Measurements from ENCODE around the gene ADAM10. TPM values are rescaled to one million over a fixed set of nuclear protein-coding genes. Genes with fewer than 3 reads are reported as not detected.
A peak's percentile ranks its signal among the peaks of the same experiment; 100 is the strongest.

ADAM10 gene, protein sequence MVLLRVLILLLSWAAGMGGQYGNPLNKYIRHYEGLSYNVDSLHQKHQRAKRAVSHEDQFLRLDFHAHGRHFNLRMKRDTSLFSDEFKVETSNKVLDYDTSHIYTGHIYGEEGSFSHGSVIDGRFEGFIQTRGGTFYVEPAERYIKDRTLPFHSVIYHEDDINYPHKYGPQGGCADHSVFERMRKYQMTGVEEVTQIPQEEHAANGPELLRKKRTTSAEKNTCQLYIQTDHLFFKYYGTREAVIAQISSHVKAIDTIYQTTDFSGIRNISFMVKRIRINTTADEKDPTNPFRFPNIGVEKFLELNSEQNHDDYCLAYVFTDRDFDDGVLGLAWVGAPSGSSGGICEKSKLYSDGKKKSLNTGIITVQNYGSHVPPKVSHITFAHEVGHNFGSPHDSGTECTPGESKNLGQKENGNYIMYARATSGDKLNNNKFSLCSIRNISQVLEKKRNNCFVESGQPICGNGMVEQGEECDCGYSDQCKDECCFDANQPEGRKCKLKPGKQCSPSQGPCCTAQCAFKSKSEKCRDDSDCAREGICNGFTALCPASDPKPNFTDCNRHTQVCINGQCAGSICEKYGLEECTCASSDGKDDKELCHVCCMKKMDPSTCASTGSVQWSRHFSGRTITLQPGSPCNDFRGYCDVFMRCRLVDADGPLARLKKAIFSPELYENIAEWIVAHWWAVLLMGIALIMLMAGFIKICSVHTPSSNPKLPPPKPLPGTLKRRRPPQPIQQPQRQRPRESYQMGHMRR
- total RNA-seq, result 100 to 1,000 TPM in 3 of 6 donors, 10 to 100 TPM in 3; 64.5 to 139 (median 93.5) TPM

DNA sequence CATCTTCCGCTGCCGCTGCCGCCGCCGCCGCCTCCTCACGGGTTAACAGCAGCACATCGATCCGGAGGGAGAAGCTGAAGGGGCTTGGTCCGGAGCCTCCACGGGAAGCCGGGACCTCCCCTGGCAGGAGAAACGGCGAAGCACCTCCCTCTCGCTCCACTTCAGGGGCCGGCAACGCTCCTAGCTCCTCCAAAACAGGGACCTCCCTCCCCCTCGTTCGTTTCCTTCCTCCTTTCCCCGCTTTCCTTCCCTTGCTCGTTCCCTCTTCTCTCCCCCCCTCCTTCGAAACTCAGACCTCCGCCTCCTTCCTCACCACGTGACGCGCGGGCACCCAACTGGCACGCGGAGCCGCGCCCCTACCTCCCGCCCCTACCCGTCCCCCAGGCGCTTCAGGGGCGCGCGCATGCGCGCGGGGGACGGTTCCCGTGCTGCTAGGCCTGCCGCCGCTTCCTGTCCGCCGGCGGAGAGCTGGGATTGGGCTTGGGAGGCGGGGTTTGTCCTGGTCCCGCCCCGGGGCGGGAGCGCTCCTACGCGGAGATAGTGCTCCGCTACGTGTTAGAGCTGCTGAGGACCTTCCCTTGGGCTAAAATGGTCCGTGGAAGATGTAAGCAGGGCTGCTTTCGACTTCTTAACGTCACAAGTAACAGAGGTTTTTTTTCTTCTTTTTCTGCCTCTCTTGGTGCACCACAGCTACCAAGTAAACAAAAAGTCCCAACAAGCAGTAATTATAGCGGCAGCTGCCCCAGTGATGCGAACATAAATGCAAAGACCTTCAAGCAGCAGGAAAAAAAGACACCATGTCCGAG lies at the start of gene ADAM10:
Gene ADAM10 (minus strand): TSS at position 176 of the 806 bp plus-strand sequence. CDS start 173 bp downstream, at position 3.
- Histone ChIP-seq H3K4me1 (peaks cover 18 to 35% (median 28%) of the 10 kb centered on the region in 4 donors), H3K4me3 (peak within 1 kb of the TSS; percentile 81 to 94 (median 90)), H3K27me3 (no peaks in the 10 kb centered on the region), H3K27ac (peak within 1 kb of the TSS; percentile 96 to 99 (median 97)), H3K36me3 (no peaks in the 10 kb centered on the region), H3K9me3 (no peaks in the 10 kb centered on the region)
- 1% methylated on average over 47 to 58 of the region's 62 CpGs for WGBS, 2 donors
- ATAC-seq (ENCODE audit: low FRiP score in 2 of 2) (peak; percentile 99), DNase-seq (peak; percentile 99 to 100)
- TF ChIP-seq POLR2AphosphoS5 (IDR thresholded peaks at IDR 0.05), result peak; percentile 66 to 89
- no peak for TF ChIP-seq EP300 (IDR thresholded peaks at IDR 0.05)
- TF ChIP-seq CTCF (IDR thresholded peaks at IDR 0.05), result peak in 1 of 6 experiments; percentile 19
- TF ChIP-seq POLR2A (IDR thresholded peaks at IDR 0.05), result peak in 3 of 4 donors; percentile 58 to 95 (median 93)

DNA sequence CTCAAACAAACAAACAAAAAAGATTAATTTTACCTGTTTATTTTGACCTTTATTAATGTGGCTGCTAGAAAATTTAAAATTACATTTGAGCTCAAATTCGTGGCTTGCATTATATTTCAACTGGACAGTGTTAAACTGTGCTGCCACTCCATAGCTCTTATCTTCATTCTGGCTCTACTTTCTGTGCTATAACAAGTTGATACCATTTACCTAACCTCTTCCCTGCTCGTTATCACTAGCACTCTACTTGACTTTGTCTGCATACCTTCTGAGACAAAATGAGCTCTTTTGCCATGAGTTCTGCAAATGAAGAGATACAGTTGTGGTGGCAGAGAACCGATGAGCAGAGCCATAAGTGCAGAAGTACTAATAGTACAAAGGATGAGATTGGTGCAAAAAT lies 48.0 kb upstream of the ADAM10 start:
- Histone ChIP-seq H3K36me3 (peaks cover 0 to 2% (median 0%) of the 10 kb centered on the region in 4 donors), H3K27me3 (no peaks in the 10 kb centered on the region), H3K27ac (no peak overlapping the region), H3K4me3 (no peak overlapping the region), H3K4me1 (peaks cover 0 to 6% (median 2%) of the 10 kb centered on the region in 4 donors), H3K9me3 (no peaks in the 10 kb centered on the region)
- DNase-seq (no peak), ATAC-seq (ENCODE audit: low FRiP score in 2 of 2) (no peak)
- WGBS, 2 donors, result 55 to 76% methylated on average over 3 of the region's 3 CpGs
- TF ChIP-seq POLR2A (IDR thresholded peaks at IDR 0.05) (no peak), EP300 (IDR thresholded peaks at IDR 0.05) (no peak), CTCF (IDR thresholded peaks at IDR 0.05) (no peak), POLR2AphosphoS5 (IDR thresholded peaks at IDR 0.05) (no peak)

GRCh38 chr15:58795825-58796224 lies 46.3 kb upstream of the ADAM10 start:
- Histone ChIP-seq H3K4me1 (peaks cover 0 to 6% (median 2%) of the 10 kb centered on the region in 4 donors), H3K27me3 (no peaks in the 10 kb centered on the region), H3K4me3 (no peak overlapping the region), H3K36me3 (no peaks in the 10 kb centered on the region), H3K9me3 (no peaks in the 10 kb centered on the region), H3K27ac (peak overlapping the region in 1 of 4 donors; percentile 34)
- ATAC-seq (ENCODE audit: low FRiP score in 2 of 2), result no peak
- no peak for DNase-seq
- WGBS, 2 donors, result 71 to 73% methylated on average over 2 of the region's 2 CpGs
- TF ChIP-seq EP300 (IDR thresholded peaks at IDR 0.05) (no peak), POLR2AphosphoS5 (IDR thresholded peaks at IDR 0.05) (no peak), POLR2A (IDR thresholded peaks at IDR 0.05) (no peak), CTCF (IDR thresholded peaks at IDR 0.05) (no peak)

DNA sequence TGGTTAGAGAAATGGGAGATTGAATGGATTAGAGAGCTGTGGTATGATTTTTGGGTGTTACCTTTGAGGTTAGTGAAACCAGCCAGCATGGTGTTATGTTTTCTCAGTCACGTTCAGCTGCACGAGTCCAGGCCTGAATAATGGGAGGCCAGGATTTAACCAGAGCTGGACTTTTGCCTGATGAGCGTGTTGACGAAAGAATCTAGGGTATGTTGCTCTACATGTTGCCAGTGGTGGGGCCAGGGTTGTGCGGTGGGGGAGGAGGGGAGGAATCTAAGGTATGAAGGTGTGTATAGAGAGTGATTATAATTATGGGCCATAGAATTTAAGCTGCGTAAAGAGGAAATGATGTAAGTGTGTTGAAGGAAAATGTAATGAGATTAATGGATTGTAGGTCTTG lies 44.4 kb upstream of the ADAM10 start:
- peak in 1 of 2 donors; percentile 50 for DNase-seq
- peaks cover 0 to 6% (median 2%) of the 10 kb centered on the region in 4 donors for H3K4me1 ChIP-seq
- peak in 1 of 2 donors; percentile 85 for ATAC-seq (ENCODE audit: low FRiP score in 2 of 2)

More for the DNA sequence above, 44.4 kb upstream of the ADAM10 start:
- Histone ChIP-seq H3K36me3 (peaks cover 0 to 8% (median 2%) of the 10 kb centered on the region in 4 donors), H3K27ac (peak overlapping the region in 1 of 4 donors; percentile 8), H3K9me3 (no peaks in the 10 kb centered on the region), H3K27me3 (no peaks in the 10 kb centered on the region), H3K4me3 (no peak overlapping the region)
- no peak for TF ChIP-seq EP300 (IDR thresholded peaks at IDR 0.05)
- TF ChIP-seq POLR2AphosphoS5 (IDR thresholded peaks at IDR 0.05), result no peak
- TF ChIP-seq POLR2A (IDR thresholded peaks at IDR 0.05), result no peak
- TF ChIP-seq CTCF (IDR thresholded peaks at IDR 0.05), result no peak
- 67 to 84% methylated on average over 6 of the region's 6 CpGs for WGBS, 2 donors
